22Rv1 (cell line): ENCODE results near the gene HSDL2.
"Not testable (repeated sequence)": the region's sequence is repeated elsewhere in the genome, so short reads cannot be mapped to it uniquely, and the experiment has no call there.

Experiments used
- H3K27ac ChIP-seq: fragments of 450-650 bp; 2 replicates; pipeline ENCODE4 v1.5.1; 2017
- CTCF ChIP-seq: fragments of 450-650 bp; IDR thresholded peaks from 2 replicates; pipeline ENCODE4 v1.5.1; 2017; ENCODE audit warnings: mild to moderate bottlenecking
- ZFX ChIP-seq: fragments of 450-650 bp; IDR thresholded peaks from 2 replicates; pipeline ENCODE4 v1.6.1; 2017; ENCODE audit warnings: antibody characterized with exemption, borderline replicate concordance

HSDL2 gene

GRCh38 chr9:112352209-112352608 is 27.7 kb upstream of the HSDL2 start:
- no peak overlapping the region for H3K27ac ChIP-seq
- TF ChIP-seq CTCF (no peak), ZFX (no peak)

- TF ChIP-seq ZFX: no peak
- TF ChIP-seq CTCF: no peak
- H3K27ac ChIP-seq: no peak overlapping the region
Measured at GRCh38 chr9:112354081-112354743, 25.7 kb upstream of the HSDL2 start.

GRCh38 chr9:112355427-112355897 is 24.4 kb upstream of the HSDL2 start:
- TF ChIP-seq ZFX: no peak
- no peak for TF ChIP-seq CTCF
- H3K27ac ChIP-seq: no peak overlapping the region

- no peak overlapping the region for H3K27ac ChIP-seq
- TF ChIP-seq ZFX (no peak), CTCF (no peak)
Measured at GRCh38 chr9:112360047-112360804, 19.7 kb upstream of the HSDL2 start.

- H3K27ac ChIP-seq: no peak overlapping the region
- peak; percentile 54 for TF ChIP-seq CTCF
- no peak for TF ChIP-seq ZFX
Measured at GRCh38 chr9:112361601-112362000, 18.3 kb upstream of the HSDL2 start.

- no peak overlapping the region for H3K27ac ChIP-seq
- TF ChIP-seq CTCF (no peak), ZFX (no peak)
Measured at GRCh38 chr9:112364761-112365160, 15.1 kb upstream of the HSDL2 start.

GRCh38 chr9:112365257-112365656 is 14.7 kb upstream of the HSDL2 start:
- not testable (repeated sequence) for H3K27ac ChIP-seq
